Activated T-helper 1 cell treated with Interleukin-2 at 50 U/mL for 16 hours (primary cell): ENCODE results near the gene FIS1.
"Not testable (repeated sequence)": the region's sequence is repeated elsewhere in the genome, so short reads cannot be mapped to it uniquely, and the experiment has no call there.

ENCODE experiments used
- DNase-seq: peaks from one replicate; pipeline ENCODE4 v3.0.0-alpha.2; 2020; ENCODE audit warnings: low read depth

The FIS1 gene

DNA sequence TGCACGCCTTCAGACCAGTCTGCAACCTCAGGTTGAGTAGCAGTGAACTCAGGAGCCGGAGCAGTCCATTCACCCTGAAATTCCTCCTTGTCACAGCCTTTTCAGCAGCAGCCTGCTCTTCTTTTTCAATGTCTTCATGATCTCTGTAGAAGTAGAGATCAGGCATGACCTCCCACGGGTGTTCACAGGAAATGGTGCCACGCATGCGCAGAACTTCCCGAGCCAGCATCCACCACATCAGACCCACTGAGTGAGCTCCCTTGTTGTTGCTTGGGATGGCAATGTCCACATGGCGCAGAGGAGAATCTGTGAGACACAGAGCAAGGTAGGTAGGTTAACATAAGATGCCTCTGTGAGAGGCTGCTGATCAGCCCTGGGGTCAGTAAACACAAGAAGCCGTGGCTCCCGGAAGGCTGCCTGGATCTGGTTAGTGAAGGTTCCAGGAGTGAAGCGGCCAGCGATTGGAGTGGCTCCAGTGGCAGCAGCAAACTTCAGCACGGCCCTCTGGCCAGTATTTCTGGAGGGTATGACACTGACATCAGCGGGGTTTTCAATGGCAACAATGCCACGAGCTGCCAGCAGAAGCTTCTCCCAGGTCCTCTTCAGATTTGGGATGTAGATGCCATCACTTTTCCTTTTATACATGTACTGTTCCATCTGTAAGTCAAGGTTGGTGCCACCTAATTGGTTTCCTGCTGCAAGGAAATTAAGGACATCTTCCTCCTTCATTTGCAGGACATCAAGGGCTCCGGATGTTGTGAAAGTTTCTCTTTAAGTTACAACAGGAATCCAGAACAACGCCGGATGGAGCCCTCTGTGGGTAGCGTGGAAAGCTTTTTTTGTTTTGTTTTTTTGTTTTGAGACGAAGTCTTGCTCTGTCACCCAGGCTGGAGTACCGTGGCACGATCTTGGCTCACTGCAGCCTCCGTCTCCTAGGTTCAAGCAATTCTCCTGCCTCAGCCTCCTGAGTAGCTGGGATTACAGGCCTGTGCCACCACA, 40.8 kb downstream of the FIS1 start:
- not testable (repeated sequence) for DNase-seq

- DNase-seq, result no peak
Observed at GRCh38 chr7:101202603-101202918, 42.3 kb downstream of the FIS1 start.

- no peak for DNase-seq
Observed at GRCh38 chr7:101201695-101202602, 42.9 kb downstream of the FIS1 start.

- no peak for DNase-seq
Observed at GRCh38 chr7:101200862-101201599, 43.9 kb downstream of the FIS1 start, which contains the start of gene MOGAT3. MOGAT3 (minus strand) TSS chr7:101201036; CDS start chr7:101200854, 182 bp downstream.

DNA sequence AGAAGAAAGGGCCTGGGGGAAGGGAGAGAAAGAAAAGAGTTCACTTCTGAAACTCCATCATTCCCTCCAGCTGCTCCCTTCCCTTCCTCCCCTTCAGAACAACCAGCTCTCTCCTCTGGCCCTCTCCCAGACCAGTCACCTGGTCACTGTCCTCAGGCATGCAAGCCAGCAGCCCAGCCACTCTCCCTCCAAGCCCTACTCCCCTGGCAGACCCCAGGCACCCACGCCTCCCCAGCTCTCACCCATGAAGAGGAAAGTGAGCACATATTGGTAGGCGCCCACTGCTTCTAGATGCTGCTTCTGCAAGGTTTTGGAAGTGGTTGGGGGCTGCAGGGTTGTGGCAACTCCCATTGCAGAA, 44.4 kb downstream of the FIS1 start:
- no peak for DNase-seq

GRCh38 chr7:101199522-101199921, 45.4 kb downstream of the FIS1 start:
- DNase-seq, result not testable (repeated sequence)

GRCh38 chr7:101198476-101198875, 46.4 kb downstream of the FIS1 start:
- no peak for DNase-seq

- no peak for DNase-seq
Observed at GRCh38 chr7:101197991-101198390, 46.9 kb downstream of the FIS1 start.

DNA sequence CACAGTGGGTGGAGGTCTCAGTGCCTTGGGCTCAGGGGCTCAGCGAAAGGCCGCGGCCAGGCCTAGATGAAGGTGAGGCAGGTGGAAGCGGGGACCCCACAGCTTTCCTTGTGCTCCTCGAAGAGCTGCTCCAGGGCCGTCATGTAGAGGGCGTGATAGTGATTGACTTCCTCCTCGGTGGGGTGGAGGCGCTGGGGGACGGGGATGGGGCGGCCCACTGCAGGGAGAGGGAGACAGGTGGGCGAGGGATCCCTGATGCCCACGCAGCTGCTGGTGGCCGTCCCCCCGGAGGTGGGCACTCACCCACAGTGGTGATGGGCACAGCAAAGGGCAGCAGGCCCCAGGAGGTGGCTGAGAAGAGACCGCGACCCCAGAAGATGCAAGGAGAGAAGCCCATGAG, 49.0 kb downstream of the FIS1 start:
- no peak for DNase-seq
